Endodermal cell (in vitro differentiated cells): Measurements from ENCODE around the gene TFF1. TPM values are rescaled to one million over a fixed set of nuclear protein-coding genes. Genes with fewer than 3 reads are reported as not detected.

ENCODE experiments used
- DNase-seq: peaks from one replicate; pipeline ENCODE4 v3.0.0-alpha.2; 2017
- H3K27ac ChIP-seq: 2 replicates; pipeline ENCODE4 v1.5.1; 2013; ENCODE audit warnings: mild to moderate bottlenecking, low read depth, low read length, moderate library complexity
- H3K27me3 ChIP-seq: 2 replicates; pipeline ENCODE4 v1.6.1; 2013; ENCODE audit warnings: mild to moderate bottlenecking, low read length, moderate library complexity; ENCODE audit not compliant: insufficient read depth, control insufficient read depth, poor library complexity, severe bottlenecking
- H3K36me3 ChIP-seq: 2 replicates; pipeline ENCODE4 v1.7.0; 2013; ENCODE audit warnings: mild to moderate bottlenecking, low read length, moderate library complexity; ENCODE audit not compliant: control insufficient read depth, insufficient read depth
- H3K4me1 ChIP-seq: one replicate; pipeline ENCODE4 v1.7.0; 2013; ENCODE audit warnings: low read length; ENCODE audit not compliant: control insufficient read depth, insufficient read depth
- H3K4me3 ChIP-seq: 2 replicates; pipeline ENCODE4 v1.5.1; 2013; ENCODE audit warnings: mild to moderate bottlenecking, low read length, moderate library complexity
- H3K9ac ChIP-seq: 2 replicates; pipeline ENCODE4 v1.6.1; 2013; ENCODE audit warnings: mild to moderate bottlenecking, low read length, moderate library complexity; ENCODE audit not compliant: poor library complexity, severe bottlenecking; ENCODE audit errors: extremely low read depth
- H3K9me3 ChIP-seq: 2 replicates; pipeline ENCODE4 v1.6.1; 2013; ENCODE audit warnings: mild to moderate bottlenecking, low read length, moderate library complexity; ENCODE audit not compliant: control insufficient read depth
- H3K27ac Mint-ChIP-seq: 2 replicates; pipeline ENCODE4 v1.8.0; 2020; ENCODE audit warnings: mixed read lengths
- H3K27me3 Mint-ChIP-seq: 2 replicates; pipeline ENCODE4 v1.8.0; 2021; ENCODE audit warnings: mild to moderate bottlenecking, mixed read lengths; ENCODE audit not compliant: insufficient read depth
- H3K36me3 Mint-ChIP-seq: 2 replicates; pipeline ENCODE4 v1.8.0; 2020; ENCODE audit warnings: low read depth, mixed read lengths
- H3K4me1 Mint-ChIP-seq: 2 replicates; pipeline ENCODE4 v1.8.0; 2020; ENCODE audit warnings: mixed read lengths
- H3K4me3 Mint-ChIP-seq: 2 replicates; pipeline ENCODE4 v1.8.0; 2020; ENCODE audit warnings: mild to moderate bottlenecking, moderate library complexity, mixed read lengths
- H3K9me3 Mint-ChIP-seq: 2 replicates; pipeline ENCODE4 v1.8.0; 2020; ENCODE audit warnings: mild to moderate bottlenecking, mixed read lengths
- WGBS, 2 experiments: methylation state at CpG; one replicate each; pipeline versions ENCODE4 v1.1.5 to v1.1.7; 2013; ENCODE audit warnings: missing lambda C conversion rate in 2 of 2, mixed read lengths in 1 of 2; ENCODE audit not compliant: insufficient coverage in 1 of 2, insufficient read length in 1 of 2; 5-methylcytosine and 5-hydroxymethylcytosine counted together
- total RNA-seq, 2 donors: library from RNA; stranded (reverse); fragmentation: NEBNext Ultra II Directional in 1 of 2; extraction: Animal tissue kit (Norgen Biotek cat#: 25700) in 1 of 2; gene quantifications; 2 replicates in 1 of 2; 3 replicates in 1 of 2; pipeline ENCODE4 v1.2.1, GENCODE V29; 2021
- TF ChIP-seq, protein P1 (sequence below): fragments of 200-600 bp; sonication (generic); conservative IDR thresholded peaks from 2 replicates; pipeline ENCODE4 v1.5.0; 2021; ENCODE audit warnings: antibody characterized with exemption, mild to moderate bottlenecking

TFF1 gene
- total RNA-seq, 2 donors from 2014 or later = 1.6 to 3.7 TPM

DNA sequence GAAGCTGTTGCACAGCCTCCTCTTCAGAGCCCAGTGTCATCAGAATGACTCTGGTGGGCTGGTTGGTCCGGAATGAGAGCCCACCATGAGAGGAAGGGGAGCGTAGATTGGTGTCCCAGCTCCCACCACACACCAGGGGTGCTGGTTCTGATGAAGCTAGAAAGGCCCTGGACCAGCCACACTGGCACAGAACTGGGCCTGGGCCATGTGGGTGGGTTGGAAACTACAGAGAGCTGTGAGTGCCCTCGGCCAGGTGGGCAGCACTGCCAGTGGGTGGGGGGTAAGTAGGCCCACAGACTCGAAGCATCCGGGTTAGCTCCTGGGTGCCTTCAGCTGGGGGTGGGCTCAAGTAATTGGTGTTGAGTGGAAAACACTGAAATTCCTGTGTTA is 11.6 kb upstream of the TFF1 start:
- Histone ChIP-seq H3K36me3 (no peaks in the 10 kb centered on the region), H3K27ac (no peak overlapping the region), H3K9ac (no peak overlapping the region), H3K4me3 (no peak overlapping the region), H3K9me3 (no peaks in the 10 kb centered on the region), H3K27me3 (no peaks in the 10 kb centered on the region), H3K4me1 (no peaks in the 10 kb centered on the region)
- Mint-ChIP-seq H3K4me3 (no peak overlapping the region), H3K9me3 (peaks cover 10% of the 10 kb centered on the region), H3K27me3 (peaks cover 6% of the 10 kb centered on the region), H3K4me1 (peaks cover 4% of the 10 kb centered on the region), H3K27ac (no peak overlapping the region), H3K36me3 (no peaks in the 10 kb centered on the region)
- TF ChIP-seq, protein P1, sequence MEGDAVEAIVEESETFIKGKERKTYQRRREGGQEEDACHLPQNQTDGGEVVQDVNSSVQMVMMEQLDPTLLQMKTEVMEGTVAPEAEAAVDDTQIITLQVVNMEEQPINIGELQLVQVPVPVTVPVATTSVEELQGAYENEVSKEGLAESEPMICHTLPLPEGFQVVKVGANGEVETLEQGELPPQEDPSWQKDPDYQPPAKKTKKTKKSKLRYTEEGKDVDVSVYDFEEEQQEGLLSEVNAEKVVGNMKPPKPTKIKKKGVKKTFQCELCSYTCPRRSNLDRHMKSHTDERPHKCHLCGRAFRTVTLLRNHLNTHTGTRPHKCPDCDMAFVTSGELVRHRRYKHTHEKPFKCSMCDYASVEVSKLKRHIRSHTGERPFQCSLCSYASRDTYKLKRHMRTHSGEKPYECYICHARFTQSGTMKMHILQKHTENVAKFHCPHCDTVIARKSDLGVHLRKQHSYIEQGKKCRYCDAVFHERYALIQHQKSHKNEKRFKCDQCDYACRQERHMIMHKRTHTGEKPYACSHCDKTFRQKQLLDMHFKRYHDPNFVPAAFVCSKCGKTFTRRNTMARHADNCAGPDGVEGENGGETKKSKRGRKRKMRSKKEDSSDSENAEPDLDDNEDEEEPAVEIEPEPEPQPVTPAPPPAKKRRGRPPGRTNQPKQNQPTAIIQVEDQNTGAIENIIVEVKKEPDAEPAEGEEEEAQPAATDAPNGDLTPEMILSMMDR = no peak
- no peak for DNase-seq
- 97% methylated on average over 5 of the region's 5 CpGs; no CpG with 5 or more reads in 1 of the 2 experiments for WGBS, 2 experiments

DNA sequence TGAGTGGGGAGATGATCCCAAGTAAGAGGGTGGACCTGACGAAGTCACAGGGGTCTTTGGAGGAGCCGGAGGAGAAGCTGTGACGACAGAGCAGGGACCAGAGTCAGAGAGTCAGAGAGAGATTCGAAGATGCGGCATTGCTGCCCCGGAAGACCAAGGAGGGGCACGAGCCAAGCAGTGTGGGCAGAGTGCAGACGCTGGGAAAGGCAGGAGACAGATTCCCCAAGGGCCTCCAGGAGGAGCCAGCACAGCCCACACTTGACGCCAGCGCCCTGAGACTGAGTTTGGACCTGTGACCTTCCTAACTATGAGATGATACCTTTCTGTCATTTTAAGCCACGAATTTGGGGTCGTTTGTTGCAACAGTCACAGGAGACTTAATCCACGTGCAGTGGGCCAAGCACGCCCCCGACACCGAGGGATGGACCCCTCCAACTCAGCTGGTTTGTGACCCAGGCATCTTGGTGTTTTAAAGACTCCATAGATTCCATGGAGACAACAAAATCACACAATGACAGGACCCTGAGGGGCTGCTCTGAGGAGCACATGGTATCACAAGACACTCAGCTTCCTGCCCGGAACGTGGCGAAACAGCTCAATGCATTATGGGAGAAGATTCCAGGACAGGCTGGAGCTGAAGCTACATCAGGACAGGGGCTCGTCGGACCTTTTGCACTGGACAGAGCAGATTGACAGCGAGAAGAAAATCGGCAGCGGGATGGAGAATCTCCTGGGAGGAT is 11.0 kb upstream of the TFF1 start:
- H3K9me3 ChIP-seq = no peaks in the 10 kb centered on the region
- 86 to 88% methylated on average over 17 to 24 of the region's 24 CpGs for WGBS, 2 experiments

DNA sequence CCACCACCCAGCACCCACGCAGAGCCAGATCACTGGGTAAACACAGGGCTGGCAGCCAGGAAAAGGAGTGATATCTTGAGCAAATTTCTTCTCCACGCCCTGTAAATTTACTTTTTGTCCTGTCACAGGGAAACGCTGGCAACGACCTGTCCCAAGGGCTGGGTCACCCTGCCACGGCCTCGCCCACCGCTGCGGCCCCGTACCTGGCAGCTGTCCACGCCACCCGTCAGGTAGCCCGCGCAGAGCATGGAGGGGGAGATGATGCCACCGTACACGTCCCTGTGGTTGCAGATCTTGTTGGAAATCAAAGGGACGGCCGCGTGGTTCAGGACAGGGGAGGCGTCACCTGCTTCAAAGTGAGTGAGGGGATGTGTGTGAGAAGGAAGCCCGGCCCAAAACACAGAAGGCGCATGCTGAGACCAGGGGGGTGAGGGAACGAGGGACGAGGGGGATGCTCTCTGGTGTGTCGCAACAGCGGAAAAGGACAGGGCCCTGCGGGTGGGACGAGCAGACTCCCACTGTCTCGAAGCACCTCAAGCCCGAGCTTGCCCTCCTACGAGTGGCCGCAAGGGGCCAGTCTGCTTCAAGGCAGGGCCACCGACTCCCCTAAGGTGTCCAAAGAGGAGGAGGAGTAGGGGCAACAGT is 10.1 kb upstream of the TFF1 start:
- Mint-ChIP-seq H3K27ac (no peak overlapping the region), H3K4me3 (no peak overlapping the region), H3K36me3 (no peaks in the 10 kb centered on the region), H3K4me1 (peaks cover 4% of the 10 kb centered on the region), H3K27me3 (peaks cover 4% of the 10 kb centered on the region), H3K9me3 (peaks cover under 1% of the 10 kb centered on the region)
- DNase-seq = peak; percentile 64
- Histone ChIP-seq H3K9ac (no peak overlapping the region), H3K4me3 (no peak overlapping the region), H3K27ac (no peak overlapping the region), H3K9me3 (no peaks in the 10 kb centered on the region), H3K27me3 (no peaks in the 10 kb centered on the region), H3K36me3 (no peaks in the 10 kb centered on the region), H3K4me1 (no peaks in the 10 kb centered on the region)
- TF ChIP-seq, protein P1 = peak; percentile 46
- WGBS, 2 experiments = 91 to 94% methylated on average over 21 to 32 of the region's 32 CpGs

More for the DNA sequence above, 11.0 kb upstream of the TFF1 start:
- Histone ChIP-seq H3K4me3 (no peak overlapping the region), H3K27me3 (no peaks in the 10 kb centered on the region), H3K9ac (no peak overlapping the region), H3K27ac (no peak overlapping the region), H3K4me1 (no peaks in the 10 kb centered on the region), H3K36me3 (no peaks in the 10 kb centered on the region)
- Mint-ChIP-seq H3K9me3 (peaks cover 8% of the 10 kb centered on the region), H3K4me1 (peaks cover 4% of the 10 kb centered on the region), H3K27me3 (peaks cover 4% of the 10 kb centered on the region), H3K4me3 (no peak overlapping the region), H3K27ac (no peak overlapping the region), H3K36me3 (no peaks in the 10 kb centered on the region)
- no peak for DNase-seq
- TF ChIP-seq, protein P1 = no peak
